Neural crest cell (in vitro differentiated cells): ENCODE data around the gene PTPRF. TPM values are rescaled to one million over a fixed set of nuclear protein-coding genes. Genes with fewer than 3 reads are reported as not detected.

Experiments used
- DNase-seq: peaks from one replicate; pipeline ENCODE4 v3.0.0; 2021; ENCODE audit warnings: low read depth, mixed read lengths, low spot score
- H3K27ac Mint-ChIP-seq: one replicate; pipeline ENCODE4 v1.8.0; 2021; ENCODE audit warnings: mild to moderate bottlenecking, mixed read lengths; ENCODE audit not compliant: unreplicated experiment
- H3K27me3 Mint-ChIP-seq: 2 replicates; pipeline ENCODE4 v1.8.0; 2021; ENCODE audit warnings: low read depth, mild to moderate bottlenecking, mixed read lengths
- H3K36me3 Mint-ChIP-seq: 2 replicates; pipeline ENCODE4 v1.8.0; 2021; ENCODE audit warnings: low read depth, mild to moderate bottlenecking, mixed read lengths
- H3K4me1 Mint-ChIP-seq: 2 replicates; pipeline ENCODE4 v1.8.0; 2021; ENCODE audit warnings: mixed read lengths
- H3K4me3 Mint-ChIP-seq: one replicate; pipeline ENCODE4 v1.8.0; 2021; ENCODE audit warnings: mild to moderate bottlenecking, mixed read lengths
- H3K9me3 Mint-ChIP-seq: 2 replicates; pipeline ENCODE4 v1.8.0; 2021; ENCODE audit warnings: mixed read lengths
- total RNA-seq: library from RNA; stranded (reverse); gene quantifications from 2 replicates; pipeline ENCODE4 v1.2.1, GENCODE V29; 2021
- TF ChIP-seq, protein P1 (sequence below): fragments of 200-600 bp; sonication (generic); conservative IDR thresholded peaks from 2 replicates; pipeline ENCODE4 v1.5.0; 2021; ENCODE audit warnings: antibody characterized with exemption, mild to moderate bottlenecking

Gene PTPRF
- total RNA-seq, 1 donor from 2014 or later = 125 TPM

DNA sequence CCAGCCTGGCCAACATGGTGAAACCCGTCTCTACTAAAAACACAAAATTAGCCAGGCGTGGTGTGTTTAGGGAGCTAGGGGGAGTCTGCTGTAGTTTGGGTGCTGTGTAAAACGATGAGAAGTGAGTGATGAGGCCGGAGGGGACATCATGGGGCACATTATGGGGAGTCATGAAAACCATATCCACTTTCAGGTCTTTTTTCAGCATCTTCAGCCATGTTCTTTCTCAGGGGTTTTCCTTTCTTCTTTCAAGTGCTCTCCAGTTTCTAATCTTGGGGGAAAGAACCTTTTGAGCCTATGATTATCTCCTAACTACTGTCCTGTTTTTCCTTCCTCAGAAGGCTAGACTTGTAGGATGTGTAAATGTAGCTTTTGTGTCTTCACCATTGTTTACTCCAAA lies 133.7 kb downstream of the PTPRF start:
- no peak overlapping the region for H3K27ac Mint-ChIP-seq
- no peaks in the 10 kb centered on the region for H3K27me3 Mint-ChIP-seq
- no peaks in the 10 kb centered on the region for H3K9me3 Mint-ChIP-seq
- H3K36me3 Mint-ChIP-seq = peaks cover 44% of the 10 kb centered on the region
- TF ChIP-seq, protein P1, sequence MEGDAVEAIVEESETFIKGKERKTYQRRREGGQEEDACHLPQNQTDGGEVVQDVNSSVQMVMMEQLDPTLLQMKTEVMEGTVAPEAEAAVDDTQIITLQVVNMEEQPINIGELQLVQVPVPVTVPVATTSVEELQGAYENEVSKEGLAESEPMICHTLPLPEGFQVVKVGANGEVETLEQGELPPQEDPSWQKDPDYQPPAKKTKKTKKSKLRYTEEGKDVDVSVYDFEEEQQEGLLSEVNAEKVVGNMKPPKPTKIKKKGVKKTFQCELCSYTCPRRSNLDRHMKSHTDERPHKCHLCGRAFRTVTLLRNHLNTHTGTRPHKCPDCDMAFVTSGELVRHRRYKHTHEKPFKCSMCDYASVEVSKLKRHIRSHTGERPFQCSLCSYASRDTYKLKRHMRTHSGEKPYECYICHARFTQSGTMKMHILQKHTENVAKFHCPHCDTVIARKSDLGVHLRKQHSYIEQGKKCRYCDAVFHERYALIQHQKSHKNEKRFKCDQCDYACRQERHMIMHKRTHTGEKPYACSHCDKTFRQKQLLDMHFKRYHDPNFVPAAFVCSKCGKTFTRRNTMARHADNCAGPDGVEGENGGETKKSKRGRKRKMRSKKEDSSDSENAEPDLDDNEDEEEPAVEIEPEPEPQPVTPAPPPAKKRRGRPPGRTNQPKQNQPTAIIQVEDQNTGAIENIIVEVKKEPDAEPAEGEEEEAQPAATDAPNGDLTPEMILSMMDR = no peak
- H3K4me1 Mint-ChIP-seq = no peaks in the 10 kb centered on the region
- no peak overlapping the region for H3K4me3 Mint-ChIP-seq
- no peak for DNase-seq

DNA sequence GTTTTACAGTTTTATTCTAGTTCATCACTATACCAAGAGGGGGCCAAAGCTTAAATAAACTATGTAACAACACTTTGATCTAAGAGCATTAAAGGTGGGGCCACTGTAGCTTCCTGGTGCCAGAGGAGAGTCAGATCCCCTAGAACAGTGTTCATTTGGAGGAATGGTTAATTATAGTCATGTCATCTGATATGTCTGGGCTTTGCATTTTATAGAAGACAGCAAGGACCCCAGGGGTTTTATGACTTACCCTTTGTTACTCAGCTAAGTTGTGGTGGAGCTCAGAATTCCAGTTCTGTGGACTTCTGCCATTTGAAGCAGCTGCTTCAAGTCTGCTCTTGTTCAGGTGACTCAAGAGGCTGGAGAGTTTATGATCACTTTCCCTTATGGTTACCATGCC lies 135.9 kb downstream of the PTPRF start:
- H3K9me3 Mint-ChIP-seq = no peaks in the 10 kb centered on the region
- H3K4me3 Mint-ChIP-seq = no peak overlapping the region
- TF ChIP-seq, protein P1 = no peak
- peaks cover 44% of the 10 kb centered on the region for H3K36me3 Mint-ChIP-seq
- no peaks in the 10 kb centered on the region for H3K27me3 Mint-ChIP-seq
- no peak overlapping the region for H3K27ac Mint-ChIP-seq
- no peak for DNase-seq
- H3K4me1 Mint-ChIP-seq = no peaks in the 10 kb centered on the region

DNA sequence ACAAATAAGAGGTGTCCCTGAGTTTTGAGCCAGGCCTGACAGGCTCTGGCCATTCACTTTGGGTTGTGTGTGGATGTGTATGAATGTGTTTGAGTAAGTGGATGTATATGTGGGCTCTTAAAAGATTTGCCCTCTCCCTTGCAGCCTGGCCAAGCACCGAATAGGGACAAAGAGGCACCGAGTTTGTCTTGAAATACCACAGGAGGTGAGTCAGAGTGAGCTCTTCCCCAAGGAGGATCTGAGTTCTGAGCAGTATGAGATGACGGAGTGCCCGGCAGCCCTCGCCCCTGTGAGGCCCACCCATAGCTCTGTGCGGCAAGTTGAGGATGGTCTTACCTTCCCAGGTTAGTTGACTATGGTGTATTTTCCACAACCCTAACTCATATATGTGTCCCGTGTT lies 138.3 kb downstream of the PTPRF start:
- H3K27me3 Mint-ChIP-seq = no peaks in the 10 kb centered on the region
- peaks cover 42% of the 10 kb centered on the region for H3K36me3 Mint-ChIP-seq
- H3K9me3 Mint-ChIP-seq = no peaks in the 10 kb centered on the region
- TF ChIP-seq, protein P1 = no peak
- no peak overlapping the region for H3K27ac Mint-ChIP-seq
- no peak for DNase-seq
- H3K4me3 Mint-ChIP-seq = no peak overlapping the region
- H3K4me1 Mint-ChIP-seq = no peaks in the 10 kb centered on the region

DNA sequence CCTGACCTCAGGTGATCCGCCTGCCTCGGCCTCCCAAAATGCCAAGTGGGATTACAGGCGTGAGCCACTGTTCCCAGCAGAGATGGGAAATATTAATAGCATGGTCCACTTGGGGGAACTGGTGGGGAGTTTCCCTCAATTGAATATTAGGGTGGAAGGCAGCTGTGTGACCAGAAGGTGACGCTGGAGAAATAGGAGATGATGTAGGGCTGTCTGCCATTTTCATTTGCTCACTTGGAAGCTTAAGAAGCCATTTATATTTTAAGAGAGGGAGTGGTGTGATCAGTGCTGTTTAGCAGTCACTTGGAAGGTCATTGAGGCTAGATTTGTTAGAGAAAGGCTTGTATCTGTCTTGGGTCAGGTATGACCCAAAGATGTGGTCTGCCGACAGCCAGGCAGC lies 139.2 kb downstream of the PTPRF start:
- Mint-ChIP-seq H3K27ac (no peak overlapping the region), H3K4me1 (no peaks in the 10 kb centered on the region), H3K27me3 (no peaks in the 10 kb centered on the region), H3K4me3 (no peak overlapping the region), H3K9me3 (no peaks in the 10 kb centered on the region), H3K36me3 (peaks cover 35% of the 10 kb centered on the region)
- TF ChIP-seq, protein P1 = no peak
- no peak for DNase-seq

DNA sequence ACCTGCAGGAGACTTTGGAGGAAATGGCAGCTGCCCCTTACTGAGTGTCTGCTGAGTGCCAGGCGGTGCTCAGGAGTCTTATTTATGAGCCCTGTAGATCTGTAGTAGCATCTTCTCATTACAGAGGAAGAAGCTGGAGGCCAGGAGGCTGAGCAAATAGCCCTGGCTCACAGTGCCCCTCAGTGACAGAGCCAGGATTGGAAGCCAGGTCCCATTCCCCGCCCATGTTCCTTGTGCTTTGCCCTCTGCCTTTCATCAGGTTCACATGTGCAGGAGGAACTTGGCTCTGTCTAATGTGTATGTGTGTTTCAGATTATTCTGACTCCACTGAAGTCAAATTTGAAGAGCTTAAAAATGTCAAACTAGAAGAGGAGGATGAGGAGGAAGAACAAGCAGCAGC lies 140.5 kb downstream of the PTPRF start:
- Mint-ChIP-seq H3K36me3 (peaks cover 40% of the 10 kb centered on the region), H3K4me1 (no peaks in the 10 kb centered on the region), H3K27ac (no peak overlapping the region), H3K4me3 (no peak overlapping the region), H3K27me3 (no peaks in the 10 kb centered on the region), H3K9me3 (no peaks in the 10 kb centered on the region)
- DNase-seq = no peak
- TF ChIP-seq, protein P1 = no peak
